HG02588 (cell line): ENCODE results near the gene ATP8B3.

Source experiments
- ATAC-seq: cut with Tn5 transposase; IDR thresholded peaks from one replicate; pipeline ENCODE4 v1.9.1; 2021; ENCODE audit warnings: mild to moderate bottlenecking, moderate library complexity; ENCODE audit not compliant: unreplicated experiment

Gene ATP8B3

GRCh38 chr19:1836458-1837221 is 24.6 kb upstream of the ATP8B3 start:
- no peak for ATAC-seq

- no peak for ATAC-seq
Measured at GRCh38 chr19:1833540-1833939, 21.5 kb upstream of the ATP8B3 start.

DNA sequence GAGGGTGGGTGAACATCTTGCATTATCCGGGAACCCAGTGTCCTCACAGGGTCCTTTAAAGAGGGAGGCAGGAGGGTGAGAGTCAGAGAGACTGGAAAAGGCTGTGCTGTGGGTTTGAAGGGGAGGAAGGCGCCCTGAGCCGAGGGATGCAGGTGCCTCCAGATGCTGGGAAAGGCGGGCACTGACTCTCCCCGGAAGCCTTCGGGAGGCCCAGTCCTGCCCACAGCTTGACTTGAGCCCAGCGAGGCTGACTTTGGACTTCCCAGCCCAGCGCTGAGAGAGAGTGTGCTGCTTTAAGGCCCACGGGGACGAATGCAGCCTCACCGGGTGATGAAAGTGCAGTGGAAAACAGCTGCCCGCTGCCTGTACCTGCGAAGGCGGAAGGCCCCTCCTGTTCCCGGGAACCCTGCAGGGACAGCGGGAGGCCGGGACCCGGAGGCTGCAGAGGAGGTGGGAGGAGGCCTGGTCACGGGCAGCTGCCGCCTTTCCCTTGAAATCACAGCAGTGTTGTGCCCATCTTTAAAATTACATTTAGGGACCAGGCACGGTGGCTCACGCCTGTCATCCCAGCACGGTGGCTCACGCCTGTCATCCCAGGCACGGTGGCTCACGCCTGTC is 20.1 kb upstream of the ATP8B3 start:
- no peak for ATAC-seq

- ATAC-seq = no peak
Measured at GRCh38 chr19:1830978-1831377, 18.9 kb upstream of the ATP8B3 start.

DNA sequence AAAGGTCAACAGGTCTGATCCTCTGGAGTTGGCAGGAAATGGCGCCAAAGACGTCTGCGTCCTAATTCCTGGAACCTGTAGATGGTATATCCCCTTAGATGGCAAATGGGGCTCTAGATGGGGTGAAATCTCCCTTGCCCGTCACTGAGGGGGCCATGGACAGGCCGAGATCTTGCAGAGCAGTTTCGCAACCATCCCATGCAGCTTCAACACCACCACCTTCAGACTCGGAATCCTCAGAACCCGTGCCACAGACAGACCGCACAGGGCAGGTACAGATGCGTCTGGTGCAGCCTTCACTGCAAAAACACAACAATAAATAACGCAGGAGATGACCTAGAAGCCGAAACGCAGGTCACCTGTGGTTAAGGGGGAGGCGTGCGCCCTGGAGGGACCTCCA is 18.5 kb upstream of the ATP8B3 start:
- ATAC-seq = no peak

- ATAC-seq = no peak
Measured at GRCh38 chr19:1829958-1830357, 17.9 kb upstream of the ATP8B3 start.

DNA sequence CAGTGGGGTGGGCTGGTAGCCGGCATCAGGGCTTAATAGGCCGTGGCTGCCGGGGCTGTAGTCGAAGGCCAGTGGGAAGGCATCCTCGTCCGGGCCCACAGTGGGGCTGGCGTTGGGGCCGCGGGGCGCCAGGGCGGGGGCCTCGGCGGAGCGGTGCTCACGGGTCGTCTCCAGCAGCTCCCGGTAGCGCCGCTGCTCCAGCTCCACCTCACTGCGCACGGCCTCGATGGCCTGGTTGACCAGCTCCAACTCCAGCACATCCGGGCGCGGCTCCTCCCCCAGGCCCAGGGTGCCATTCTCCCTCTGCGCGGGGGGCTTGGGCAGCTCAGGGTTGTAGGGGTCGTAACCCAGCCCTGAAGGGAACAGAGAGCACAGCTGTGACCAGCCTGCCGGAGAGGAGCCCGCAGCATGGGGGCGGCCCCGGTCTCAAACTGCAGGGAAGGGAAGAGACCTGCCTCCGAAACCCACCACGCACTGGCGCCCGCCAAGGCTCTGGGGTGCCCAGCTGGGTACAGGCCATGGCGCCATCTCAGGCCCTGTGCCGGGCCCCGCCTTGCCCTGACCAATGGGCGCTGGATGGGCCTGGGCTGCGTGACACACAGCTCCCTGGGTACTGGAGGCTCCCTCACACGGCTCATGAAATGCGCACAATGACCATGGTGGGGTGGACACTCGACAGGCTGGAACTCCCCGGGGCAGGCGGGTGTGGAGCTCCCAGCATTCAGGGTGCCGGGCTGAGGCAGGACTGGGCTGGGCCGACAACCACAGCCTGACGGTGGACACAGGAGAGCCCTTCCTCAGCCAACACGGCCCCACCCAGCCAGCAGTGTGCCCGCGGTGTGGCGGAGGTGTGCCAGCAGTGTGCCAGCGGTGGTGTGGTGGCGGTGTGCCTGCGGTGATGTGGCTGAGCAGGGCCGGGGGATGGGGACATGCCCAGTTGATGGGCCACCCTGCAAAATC is 16.5 kb upstream of the ATP8B3 start:
- ATAC-seq = no peak

- no peak for ATAC-seq
Measured at GRCh38 chr19:1827566-1828278, 15.6 kb upstream of the ATP8B3 start.

DNA sequence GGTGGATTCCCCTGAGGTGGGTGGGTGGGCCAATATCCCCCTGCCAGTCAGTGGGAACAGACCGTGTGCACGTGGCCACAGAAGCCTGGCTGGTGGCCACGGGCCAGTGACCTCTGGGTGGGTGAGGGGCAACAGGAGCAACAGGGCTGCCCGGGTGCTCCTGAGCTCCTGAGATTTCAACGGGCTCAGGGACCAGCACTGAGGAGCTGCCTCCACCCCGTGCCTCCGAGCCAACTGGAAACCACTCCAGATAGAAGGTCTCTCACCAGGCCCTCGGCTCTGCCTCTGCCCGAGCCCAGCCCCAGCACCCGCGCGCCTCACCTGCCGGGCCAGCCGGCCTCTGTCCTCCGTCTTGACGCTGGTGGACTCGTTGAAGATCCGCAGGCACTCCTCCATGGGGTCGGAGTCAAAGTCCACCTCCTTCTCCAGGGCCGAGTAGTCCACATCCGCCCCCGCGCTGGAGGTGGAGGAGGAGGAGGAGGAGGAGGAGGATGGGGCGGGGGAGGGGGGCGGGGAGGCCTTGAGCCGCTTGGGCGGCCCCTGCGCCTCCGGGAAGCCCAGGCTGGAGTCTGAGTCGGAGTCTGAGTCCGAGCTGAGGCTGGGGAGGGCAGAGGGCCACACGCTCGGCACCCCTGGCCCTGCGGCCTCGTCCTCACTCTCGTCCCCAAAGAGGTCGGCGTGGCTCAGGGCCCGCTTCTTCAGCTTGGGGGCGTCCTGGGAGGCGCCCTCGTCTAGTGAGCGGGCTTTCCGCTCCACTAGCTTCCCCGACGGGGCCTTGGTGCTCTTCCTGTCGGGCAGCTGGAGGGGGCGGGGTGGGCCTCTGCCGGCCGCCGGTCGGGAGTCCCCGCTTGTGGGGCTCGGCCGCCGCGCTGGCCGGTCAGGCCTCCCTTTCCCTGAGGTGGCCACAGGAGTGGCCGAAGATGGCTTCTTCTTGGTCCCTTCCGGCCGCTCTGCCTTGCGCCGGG is 14.8 kb upstream of the ATP8B3 start:
- ATAC-seq = no peak

DNA sequence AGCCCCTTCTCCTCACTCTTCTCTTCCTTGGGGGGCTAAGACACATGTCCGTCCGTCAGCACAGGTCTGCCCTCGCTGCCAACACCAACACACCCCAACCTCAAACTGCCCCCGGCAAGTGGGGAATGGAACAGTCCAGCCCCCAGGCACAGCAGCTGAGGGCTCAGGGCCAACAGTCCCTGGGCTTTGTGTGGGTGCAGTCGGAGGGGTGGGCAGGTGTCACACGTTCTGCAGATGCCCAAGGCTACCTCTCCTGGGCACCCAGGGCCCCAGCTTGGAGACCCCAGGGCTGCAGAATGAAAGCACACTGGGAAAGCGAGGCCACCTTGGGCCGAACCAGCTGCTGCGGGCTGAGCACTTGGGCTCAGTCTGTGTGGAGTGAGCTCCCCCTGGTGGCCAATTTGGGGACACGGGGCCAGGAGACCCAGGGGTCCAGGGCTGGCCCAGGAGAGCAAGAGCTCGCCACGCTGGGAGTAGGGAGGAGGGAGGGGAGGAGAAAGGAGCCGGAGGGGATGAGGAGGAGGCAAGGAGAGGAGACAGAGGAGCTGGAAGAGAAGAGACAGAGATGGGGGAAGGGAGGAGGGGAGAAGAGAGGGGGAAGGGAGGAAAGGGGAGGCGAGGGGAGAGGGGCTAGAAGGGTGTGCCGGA is 14.0 kb upstream of the ATP8B3 start:
- no peak for ATAC-seq

GRCh38 chr19:1824252-1824622 is 12.2 kb upstream of the ATP8B3 start:
- no peak for ATAC-seq

DNA sequence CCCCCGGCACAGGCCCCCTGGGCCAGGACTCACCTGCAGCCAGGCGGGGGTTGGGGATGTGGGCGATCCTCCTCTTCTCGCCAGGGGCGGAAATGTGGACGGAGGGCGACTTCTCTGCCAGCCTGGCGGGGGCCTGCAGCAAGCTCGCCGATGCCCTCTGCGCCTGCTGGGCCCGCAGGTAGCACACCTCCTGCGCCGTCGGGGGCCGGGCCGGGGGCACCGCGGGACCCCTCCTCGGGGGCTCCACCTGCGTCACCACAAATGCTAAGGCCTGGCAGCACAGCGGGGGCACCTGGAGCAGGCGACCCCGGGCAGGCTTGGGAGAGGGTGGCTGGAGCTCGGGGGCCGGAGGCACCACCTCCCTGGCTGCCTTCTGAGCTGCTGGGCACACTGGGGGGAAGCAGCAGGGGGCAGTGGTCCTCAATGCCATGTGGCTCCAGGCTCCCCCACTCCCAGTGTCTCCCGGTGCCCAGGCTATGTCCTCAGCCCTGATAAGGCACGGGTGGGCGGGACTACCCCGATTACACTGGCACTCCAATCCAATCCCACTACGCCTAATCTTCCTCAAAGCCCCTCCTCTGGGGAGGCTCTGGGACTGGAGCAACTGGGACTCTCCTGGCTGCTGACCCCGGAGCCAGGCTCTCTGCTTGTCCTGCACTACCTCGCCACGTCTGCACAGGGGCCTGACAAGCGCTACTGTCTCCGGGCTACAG is 11.6 kb upstream of the ATP8B3 start:
- ATAC-seq = no peak

GRCh38 chr19:1823020-1823419 is 10.9 kb upstream of the ATP8B3 start:
- ATAC-seq = no peak

GRCh38 chr19:1822210-1822609 is 10.1 kb upstream of the ATP8B3 start:
- no peak for ATAC-seq

- ATAC-seq = no peak
Measured at GRCh38 chr19:1819341-1820255, 7.5 kb upstream of the ATP8B3 start.

DNA sequence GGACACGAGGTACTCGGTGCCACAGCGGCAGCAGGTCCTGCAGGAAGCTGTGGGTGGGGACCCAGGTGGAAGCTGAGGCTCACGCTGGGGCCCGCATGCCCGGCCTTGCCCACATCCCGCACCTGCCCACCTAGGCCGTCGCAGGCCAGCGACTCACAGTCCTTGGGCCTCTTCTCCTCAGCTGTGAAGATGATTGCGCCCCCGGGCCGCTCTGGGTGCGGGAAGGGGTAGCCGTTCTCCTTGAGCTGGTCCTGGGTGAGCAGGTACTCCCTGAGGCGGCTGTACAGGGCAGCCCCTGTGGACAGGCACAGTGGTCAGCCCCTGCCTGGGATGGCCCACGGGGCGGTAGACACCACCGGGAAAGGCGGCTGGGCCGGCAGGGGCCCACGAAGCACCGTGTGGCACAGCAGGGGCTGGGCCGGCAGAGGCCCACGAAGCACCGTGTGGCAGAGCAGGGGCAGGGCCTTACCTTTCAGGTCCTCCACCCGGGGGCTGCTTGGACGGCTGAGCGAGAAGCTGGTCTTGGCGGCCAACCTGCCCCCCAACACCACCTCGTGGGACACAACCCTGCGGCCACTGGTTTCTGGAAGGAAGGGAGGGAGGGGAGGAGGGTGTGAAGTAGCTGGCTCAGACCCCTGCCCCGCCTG is 6.6 kb upstream of the ATP8B3 start:
- ATAC-seq = no peak

- ATAC-seq = no peak
Measured at GRCh38 chr19:1817553-1818179, 5.6 kb upstream of the ATP8B3 start.
